Activated effector memory CD4-positive, alpha-beta T cell treated with anti-CD3 and anti-CD28 coated beads, Interleukin-2, amount 50 U/mL, for 16 hours (primary cell): ENCODE data around the gene EIF3M.
"Not testable (repeated sequence)": the region's sequence is repeated elsewhere in the genome, so short reads cannot be mapped to it uniquely, and the experiment has no call there.

ENCODE experiments used
- DNase-seq: peaks from one replicate; pipeline ENCODE4 v3.0.0-alpha.2; 2020

EIF3M gene

GRCh38 chr11:32597921-32598320, 14.3 kb downstream of the EIF3M start:
- no peak for DNase-seq

GRCh38 chr11:32602657-32603415, 19.2 kb downstream of the EIF3M start:
- DNase-seq = no peak

- DNase-seq = no peak
These were observed 22.6 kb downstream of the EIF3M start for GRCh38 chr11:32606220-32606619.

- DNase-seq = not testable (repeated sequence)
These were observed 25.2 kb downstream of the EIF3M start for GRCh38 chr11:32608826-32609225.

- no peak for DNase-seq
These were observed 27.2 kb downstream of the EIF3M start for GRCh38 chr11:32610797-32611352.

- DNase-seq = no peak
These were observed 30.0 kb downstream of the EIF3M start for GRCh38 chr11:32613500-32614151.

- DNase-seq = no peak
These were observed 31.8 kb downstream of the EIF3M start for GRCh38 chr11:32615422-32615821.

GRCh38 chr11:32616903-32617302, 33.3 kb downstream of the EIF3M start:
- DNase-seq = no peak

GRCh38 chr11:32630844-32631243, 47.2 kb downstream of the EIF3M start:
- no peak for DNase-seq

- no peak for DNase-seq
These were observed 52.2 kb downstream of the EIF3M start for GRCh38 chr11:32635819-32636218.

GRCh38 chr11:32641361-32641760, 57.7 kb downstream of the EIF3M start:
- DNase-seq = no peak

- no peak for DNase-seq
These were observed 59.9 kb downstream of the EIF3M start for GRCh38 chr11:32643526-32643925.
